GM19395 (cell line): Measurements from ENCODE around the gene TET2.

Experiments
- ATAC-seq: cut with Tn5 transposase; IDR thresholded peaks from one replicate; pipeline ENCODE4 v1.9.1; 2021; ENCODE audit warnings: mild to moderate bottlenecking, moderate library complexity; ENCODE audit not compliant: unreplicated experiment

TET2 gene

GRCh38 chr4:105181259-105181658, 34.6 kb downstream of the TET2 start:
- no peak for ATAC-seq

- no peak for ATAC-seq
Measured at GRCh38 chr4:105182211-105182610, 35.5 kb downstream of the TET2 start.

- ATAC-seq = no peak
Measured at GRCh38 chr4:105184316-105184980, 37.8 kb downstream of the TET2 start.

GRCh38 chr4:105186701-105187161, 40.1 kb downstream of the TET2 start:
- no peak for ATAC-seq

GRCh38 chr4:105189855-105190650, 43.4 kb downstream of the TET2 start:
- no peak for ATAC-seq

- ATAC-seq = peak; percentile 59
Measured at GRCh38 chr4:105191621-105192210, 45.0 kb downstream of the TET2 start.

- ATAC-seq = no peak
Measured at GRCh38 chr4:105192474-105192873, 45.8 kb downstream of the TET2 start.

- ATAC-seq = no peak
Measured at GRCh38 chr4:105192910-105193309, 46.2 kb downstream of the TET2 start.

- ATAC-seq = no peak
Measured at GRCh38 chr4:105193536-105193935, 46.9 kb downstream of the TET2 start.

GRCh38 chr4:105194328-105195231, 47.9 kb downstream of the TET2 start:
- peak; percentile 93 for ATAC-seq

GRCh38 chr4:105196523-105197145, 50.0 kb downstream of the TET2 start:
- peak; percentile 29 for ATAC-seq

GRCh38 chr4:105197777-105198176, 51.1 kb downstream of the TET2 start:
- ATAC-seq = no peak

- ATAC-seq = no peak
Measured at GRCh38 chr4:105198541-105198940, 51.9 kb downstream of the TET2 start.

- no peak for ATAC-seq
Measured at GRCh38 chr4:105206214-105206613, 59.5 kb downstream of the TET2 start.

- ATAC-seq = no peak
Measured at GRCh38 chr4:105207386-105207785, 60.7 kb downstream of the TET2 start.

GRCh38 chr4:105208561-105208960, 61.9 kb downstream of the TET2 start:
- ATAC-seq = no peak

- ATAC-seq = no peak
Measured at GRCh38 chr4:105210916-105211315, 64.2 kb downstream of the TET2 start.

- peak; percentile 75 for ATAC-seq
Measured at GRCh38 chr4:105215609-105216313, 69.1 kb downstream of the TET2 start.

GRCh38 chr4:105225500-105225899, 78.8 kb downstream of the TET2 start:
- no peak for ATAC-seq

GRCh38 chr4:105227054-105227453, 80.4 kb downstream of the TET2 start:
- no peak for ATAC-seq
